Osteoblast (primary cell): Measurements from ENCODE around the gene NOL12. TPM values are rescaled to one million over a fixed set of nuclear protein-coding genes. Genes with fewer than 3 reads are reported as not detected.

Source experiments
- DNase-seq: peaks from one replicate; pipeline ENCODE4 v3.0.0; 2011; ENCODE audit warnings: low spot score, mixed read lengths; ENCODE audit not compliant: insufficient read length; ENCODE audit errors: missing footprints
- H2AFZ ChIP-seq: 2 replicates; pipeline ENCODE4 v1.6.0; 2011; ENCODE audit warnings: mild to moderate bottlenecking, low read length
- H3K27ac ChIP-seq: 2 replicates; pipeline ENCODE4 v1.5.1; 2011; ENCODE audit warnings: mild to moderate bottlenecking, low read depth, low read length, moderate library complexity
- H3K27me3 ChIP-seq: 2 replicates; pipeline ENCODE4 v1.6.0; 2012; ENCODE audit warnings: mild to moderate bottlenecking, control low read depth, inconsistent platforms, low read length, moderate library complexity; ENCODE audit not compliant: insufficient read depth
- H3K36me3 ChIP-seq: 2 replicates; pipeline ENCODE4 v1.5.1; 2011; ENCODE audit warnings: mild to moderate bottlenecking, low read length, control low read depth, moderate library complexity; ENCODE audit not compliant: insufficient read depth
- H3K4me1 ChIP-seq: 2 replicates; pipeline ENCODE4 v1.5.1; 2011; ENCODE audit warnings: mild to moderate bottlenecking, low read length, control low read depth, moderate library complexity; ENCODE audit not compliant: insufficient read depth
- H3K4me2 ChIP-seq: 2 replicates; pipeline ENCODE4 v1.6.0; 2011; ENCODE audit warnings: mild to moderate bottlenecking, low read length; ENCODE audit not compliant: insufficient read depth
- H3K4me3 ChIP-seq: fragments of 200-600 bp; sonication (generic); 3 replicates; pipeline ENCODE4 v1.5.1; 2012; ENCODE audit warnings: mild to moderate bottlenecking, low read length, inconsistent platforms; ENCODE audit not compliant: insufficient read depth
- H3K79me2 ChIP-seq: 2 replicates; pipeline ENCODE4 v1.6.0; 2012; ENCODE audit warnings: mild to moderate bottlenecking, low read length, control low read depth, inconsistent platforms; ENCODE audit not compliant: insufficient read depth
- H3K9me3 ChIP-seq: 2 replicates; pipeline ENCODE4 v1.5.1; 2011; ENCODE audit warnings: low read depth, low read length, control low read depth
- H4K20me1 ChIP-seq: 2 replicates; pipeline ENCODE4 v1.6.0; 2012; ENCODE audit warnings: mild to moderate bottlenecking, low read length, control low read depth; ENCODE audit not compliant: insufficient read depth
- total RNA-seq: library from RNA; depleted of rRNA; stranded (reverse); fragments of >200 nt; gene quantifications from 2 replicates; pipeline ENCODE4 v1.2.3, GENCODE V29; 2012
- TF ChIP-seq, protein P1 (sequence below): IDR thresholded peaks from 2 replicates; pipeline ENCODE4 v1.5.1; 2011; ENCODE audit warnings: mild to moderate bottlenecking, low read depth, low read length, moderate library complexity; ENCODE audit errors: extremely low read depth

NOL12 gene
- total RNA-seq, 1 donor, result 9.0 TPM

DNA sequence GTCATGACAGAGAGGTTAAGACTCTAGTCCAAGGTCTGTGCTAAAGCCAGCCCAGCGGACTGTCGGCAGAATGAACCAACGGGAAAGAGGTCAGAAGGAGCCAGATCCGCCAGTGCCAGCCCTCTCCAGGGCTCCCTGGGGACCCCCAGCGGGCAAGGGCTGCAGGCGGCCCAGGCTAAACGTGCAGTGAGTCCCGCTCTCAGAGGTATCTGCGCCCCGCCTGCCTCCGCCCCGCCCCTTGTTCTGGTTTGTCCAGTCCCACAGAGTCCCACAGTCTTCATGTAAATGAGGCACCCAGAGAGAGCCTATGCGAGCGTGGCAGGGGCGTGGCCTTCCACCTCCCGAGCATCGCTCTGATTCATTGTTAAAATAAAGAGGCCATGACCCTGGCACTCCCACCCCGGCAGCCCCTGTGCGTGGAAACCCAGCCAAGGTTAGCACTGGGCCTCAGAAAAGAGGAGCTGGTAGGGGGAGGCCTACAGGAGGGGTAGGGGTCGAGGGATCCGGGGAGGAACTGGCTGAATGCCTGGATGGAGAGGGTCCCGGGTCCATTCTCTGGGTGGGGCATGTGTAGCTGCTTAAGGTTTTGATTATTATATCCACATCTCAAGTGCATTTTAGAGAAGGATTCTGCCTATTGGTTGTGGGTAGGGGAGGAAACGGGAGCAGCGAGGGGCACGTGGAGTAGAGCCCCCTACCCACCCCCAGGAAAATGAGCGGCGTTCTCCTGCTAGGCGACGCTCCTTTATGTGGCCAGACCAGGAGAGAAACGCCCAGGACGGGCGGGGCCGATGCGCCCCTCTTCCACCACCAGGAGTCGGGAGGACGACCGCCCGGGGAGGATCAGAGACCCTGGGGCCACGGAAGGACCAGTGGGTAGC, 10.8 kb downstream of the NOL12 start, which contains the start of gene TRIOBP:
TRIOBP (plus strand) TSS at position 392 of the 881 bp plus-strand sequence. CDS start 4,318 bp downstream, outside the sequence.
- Histone ChIP-seq H3K4me2 (peak within 1 kb of the TSS; percentile 80), H3K27me3 (no peaks in the 10 kb centered on the region), H2AFZ (peak within 1 kb of the TSS; percentile 49), H3K9me3 (no peaks in the 10 kb centered on the region), H3K36me3 (peaks cover 12% of the 10 kb centered on the region), H3K4me3 (peak within 1 kb of the TSS; percentile 61), H3K79me2 (no peaks in the 10 kb centered on the region), H3K27ac (no peak within 1 kb of the TSS), H3K4me1 (peaks cover 11% of the 10 kb centered on the region), H4K20me1 (peaks cover 3% of the 10 kb centered on the region)
- TF ChIP-seq, protein P1, sequence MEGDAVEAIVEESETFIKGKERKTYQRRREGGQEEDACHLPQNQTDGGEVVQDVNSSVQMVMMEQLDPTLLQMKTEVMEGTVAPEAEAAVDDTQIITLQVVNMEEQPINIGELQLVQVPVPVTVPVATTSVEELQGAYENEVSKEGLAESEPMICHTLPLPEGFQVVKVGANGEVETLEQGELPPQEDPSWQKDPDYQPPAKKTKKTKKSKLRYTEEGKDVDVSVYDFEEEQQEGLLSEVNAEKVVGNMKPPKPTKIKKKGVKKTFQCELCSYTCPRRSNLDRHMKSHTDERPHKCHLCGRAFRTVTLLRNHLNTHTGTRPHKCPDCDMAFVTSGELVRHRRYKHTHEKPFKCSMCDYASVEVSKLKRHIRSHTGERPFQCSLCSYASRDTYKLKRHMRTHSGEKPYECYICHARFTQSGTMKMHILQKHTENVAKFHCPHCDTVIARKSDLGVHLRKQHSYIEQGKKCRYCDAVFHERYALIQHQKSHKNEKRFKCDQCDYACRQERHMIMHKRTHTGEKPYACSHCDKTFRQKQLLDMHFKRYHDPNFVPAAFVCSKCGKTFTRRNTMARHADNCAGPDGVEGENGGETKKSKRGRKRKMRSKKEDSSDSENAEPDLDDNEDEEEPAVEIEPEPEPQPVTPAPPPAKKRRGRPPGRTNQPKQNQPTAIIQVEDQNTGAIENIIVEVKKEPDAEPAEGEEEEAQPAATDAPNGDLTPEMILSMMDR, result peak; percentile 11
- DNase-seq, result peak; percentile 100

DNA sequence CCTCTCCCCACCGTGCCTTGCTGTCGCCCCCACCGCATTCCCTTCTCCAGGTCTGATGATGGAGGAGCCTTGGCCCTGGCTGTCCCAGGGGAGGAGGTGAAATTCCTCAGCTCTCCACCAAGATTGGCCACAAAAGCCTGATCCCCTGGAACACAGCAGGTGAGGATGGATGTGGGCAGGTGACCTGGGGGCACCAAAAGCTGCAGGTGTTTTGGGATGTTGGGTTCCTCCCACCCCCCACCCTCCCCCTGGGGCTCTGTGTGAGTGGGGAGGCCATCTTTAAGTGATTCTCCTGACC, 11.3 kb downstream of the NOL12 start:
- H2AFZ ChIP-seq, result no peak overlapping the region
- H3K79me2 ChIP-seq, result no peaks in the 10 kb centered on the region
- no peak overlapping the region for H3K4me3 ChIP-seq
- H4K20me1 ChIP-seq, result peaks cover 3% of the 10 kb centered on the region
- H3K36me3 ChIP-seq, result peaks cover 8% of the 10 kb centered on the region
- peaks cover 11% of the 10 kb centered on the region for H3K4me1 ChIP-seq
- no peaks in the 10 kb centered on the region for H3K9me3 ChIP-seq
- no peak overlapping the region for H3K4me2 ChIP-seq
- H3K27me3 ChIP-seq, result no peaks in the 10 kb centered on the region
- TF ChIP-seq, protein P1, result no peak
- H3K27ac ChIP-seq, result no peak overlapping the region
- no peak for DNase-seq

DNA sequence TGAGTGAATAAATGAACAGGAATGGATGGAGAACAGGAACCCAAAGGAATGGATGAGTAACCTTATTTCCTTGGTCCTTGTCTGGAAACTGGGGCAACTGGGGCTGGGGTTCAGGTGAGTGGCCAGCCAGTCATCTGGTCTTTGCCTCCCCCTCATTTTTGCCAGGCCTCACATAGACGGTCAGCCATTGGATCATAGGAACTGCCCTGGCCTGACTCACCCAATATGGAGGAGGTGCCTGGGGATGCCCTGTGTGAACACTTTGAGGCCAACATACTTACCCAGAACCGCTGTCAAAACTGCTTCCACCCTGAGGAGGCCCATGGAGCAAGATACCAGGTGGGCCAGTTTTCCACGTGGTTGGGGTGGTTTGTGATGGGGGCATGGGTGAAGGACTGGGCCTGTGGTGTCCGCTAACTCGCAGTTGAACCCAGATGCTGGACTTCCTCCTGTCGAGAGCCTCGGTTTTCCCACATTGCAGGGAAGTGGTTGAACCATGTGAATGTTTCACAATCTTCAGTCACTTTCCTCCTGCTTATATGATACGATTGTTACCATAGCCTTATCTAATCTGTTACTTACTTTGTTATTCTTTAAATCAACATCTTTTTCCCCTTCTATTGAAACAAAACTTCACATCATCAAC, 15.1 kb downstream of the NOL12 start:
- DNase-seq, result no peak
- H3K9me3 ChIP-seq, result no peaks in the 10 kb centered on the region
- H3K27ac ChIP-seq, result no peak overlapping the region
- TF ChIP-seq, protein P1, result no peak
- peaks cover 4% of the 10 kb centered on the region for H3K4me1 ChIP-seq
- no peaks in the 10 kb centered on the region for H3K79me2 ChIP-seq
- no peak overlapping the region for H3K4me3 ChIP-seq
- H3K36me3 ChIP-seq, result no peaks in the 10 kb centered on the region
- no peak overlapping the region for H2AFZ ChIP-seq
- no peak overlapping the region for H3K4me2 ChIP-seq
- no peaks in the 10 kb centered on the region for H4K20me1 ChIP-seq
- no peaks in the 10 kb centered on the region for H3K27me3 ChIP-seq

DNA sequence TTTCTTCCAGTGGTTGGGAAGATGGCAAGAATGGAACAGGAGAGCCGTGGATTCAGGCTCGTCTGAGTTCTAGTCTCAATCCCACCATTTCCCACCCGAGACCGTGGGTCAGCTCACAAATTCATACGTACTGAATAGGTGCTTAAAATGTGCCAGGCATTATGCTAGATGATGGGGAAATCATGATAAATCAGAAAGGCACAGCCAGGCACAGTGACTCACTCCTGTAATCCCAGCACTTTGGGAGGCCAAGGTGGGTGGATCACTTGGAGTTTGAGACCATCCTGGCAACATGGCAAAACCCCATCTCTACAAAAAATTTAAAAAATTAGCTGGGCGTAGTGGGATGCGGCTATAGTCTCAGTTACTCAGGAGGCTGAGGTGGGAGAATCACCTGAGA, 17.8 kb downstream of the NOL12 start:
- Histone ChIP-seq H3K9me3 (no peaks in the 10 kb centered on the region), H3K79me2 (no peaks in the 10 kb centered on the region), H3K4me1 (no peaks in the 10 kb centered on the region), H3K4me3 (no peak overlapping the region), H4K20me1 (no peaks in the 10 kb centered on the region), H3K27ac (no peak overlapping the region), H2AFZ (no peak overlapping the region), H3K27me3 (no peaks in the 10 kb centered on the region), H3K4me2 (no peak overlapping the region), H3K36me3 (no peaks in the 10 kb centered on the region)
- TF ChIP-seq, protein P1, result no peak
- DNase-seq, result no peak
